Suprapubic skin (tissue), 4 donors: ENCODE measurements around the gene COA8.

Source experiments
- CTCF ChIP-seq, 2 donors: fragments of 200-600 bp in 1 of 2; fragments of 450-650 bp in 1 of 2; sonication (generic) in 1 of 2; IDR thresholded peaks; one replicate each; pipeline ENCODE4 v1.5.1; 2016 to 2019; ENCODE audit warnings: antibody characterized with exemption in 2 of 2, mild to moderate bottlenecking in 1 of 2, moderate library complexity in 1 of 2
- EP300 ChIP-seq: sonication (generic); formaldehyde crosslinking; IDR thresholded peaks from one replicate; pipeline ENCODE4 v1.6.1; 2017; ENCODE audit warnings: antibody characterized with exemption
- POLR2A ChIP-seq, 2 donors: fragments of 450-650 bp; IDR thresholded peaks; one replicate each; pipeline ENCODE4 v1.6.1; 2017; ENCODE audit warnings: antibody characterized with exemption in 2 of 2, mild to moderate bottlenecking in 2 of 2, moderate library complexity in 2 of 2
- POLR2AphosphoS5 ChIP-seq, 3 donors: sonication (generic); formaldehyde crosslinking; IDR thresholded peaks; one replicate each; pipeline ENCODE4 v1.6.1; 2017; ENCODE audit warnings: antibody characterized with exemption in 3 of 3

- TF ChIP-seq CTCF (IDR thresholded peaks at IDR 0.05), result no peak
- TF ChIP-seq POLR2A (IDR thresholded peaks at IDR 0.05), result no peak
- no peak for TF ChIP-seq POLR2AphosphoS5 (IDR thresholded peaks at IDR 0.05)
- TF ChIP-seq EP300, result no peak
Observed at GRCh38 chr14:103521951-103522563, 40.7 kb upstream of the COA8 start.
